Fibroblast of mammary gland (primary cell): ENCODE results near the gene CEP89.

Experiments
- DNase-seq: peaks from one replicate; pipeline ENCODE4 v3.0.0-alpha.2; 2010; ENCODE audit warnings: low read depth
- H3K4me3 ChIP-seq: 2 replicates; pipeline ENCODE4 v1.5.1; 2011; ENCODE audit warnings: low read depth, mild to moderate bottlenecking, low read length, moderate library complexity; ENCODE audit not compliant: control insufficient read depth
- TF ChIP-seq, protein P1 (sequence below): conservative IDR thresholded peaks from 2 replicates; pipeline ENCODE4 v1.5.1; 2011; ENCODE audit warnings: low read depth, low read length, inconsistent platforms; ENCODE audit not compliant: control insufficient read depth, insufficient read depth

Gene CEP89

DNA sequence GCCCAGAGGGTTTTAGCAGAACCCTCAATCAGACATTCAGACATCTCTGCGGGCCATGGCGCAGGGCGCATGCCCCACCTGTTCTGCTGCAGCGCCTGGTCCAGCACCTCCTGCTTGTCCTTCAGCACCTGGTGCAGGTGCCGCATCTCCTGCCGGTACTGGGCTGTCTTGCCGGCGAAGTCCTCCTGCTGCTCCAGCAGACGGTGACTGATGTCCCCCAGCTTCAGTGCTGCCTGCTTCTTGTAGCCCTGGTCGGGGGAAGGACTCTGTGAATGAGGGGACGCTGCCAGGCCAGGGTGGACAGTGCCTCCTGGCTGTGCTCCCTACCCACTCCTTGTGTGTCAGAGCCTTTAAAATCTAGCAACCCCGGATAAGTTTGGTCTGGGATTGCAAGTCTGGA is 90.0 kb downstream of the CEP89 start:
- DNase-seq: no peak
- TF ChIP-seq, protein P1, sequence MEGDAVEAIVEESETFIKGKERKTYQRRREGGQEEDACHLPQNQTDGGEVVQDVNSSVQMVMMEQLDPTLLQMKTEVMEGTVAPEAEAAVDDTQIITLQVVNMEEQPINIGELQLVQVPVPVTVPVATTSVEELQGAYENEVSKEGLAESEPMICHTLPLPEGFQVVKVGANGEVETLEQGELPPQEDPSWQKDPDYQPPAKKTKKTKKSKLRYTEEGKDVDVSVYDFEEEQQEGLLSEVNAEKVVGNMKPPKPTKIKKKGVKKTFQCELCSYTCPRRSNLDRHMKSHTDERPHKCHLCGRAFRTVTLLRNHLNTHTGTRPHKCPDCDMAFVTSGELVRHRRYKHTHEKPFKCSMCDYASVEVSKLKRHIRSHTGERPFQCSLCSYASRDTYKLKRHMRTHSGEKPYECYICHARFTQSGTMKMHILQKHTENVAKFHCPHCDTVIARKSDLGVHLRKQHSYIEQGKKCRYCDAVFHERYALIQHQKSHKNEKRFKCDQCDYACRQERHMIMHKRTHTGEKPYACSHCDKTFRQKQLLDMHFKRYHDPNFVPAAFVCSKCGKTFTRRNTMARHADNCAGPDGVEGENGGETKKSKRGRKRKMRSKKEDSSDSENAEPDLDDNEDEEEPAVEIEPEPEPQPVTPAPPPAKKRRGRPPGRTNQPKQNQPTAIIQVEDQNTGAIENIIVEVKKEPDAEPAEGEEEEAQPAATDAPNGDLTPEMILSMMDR: no peak
- H3K4me3 ChIP-seq: no peak overlapping the region

DNA sequence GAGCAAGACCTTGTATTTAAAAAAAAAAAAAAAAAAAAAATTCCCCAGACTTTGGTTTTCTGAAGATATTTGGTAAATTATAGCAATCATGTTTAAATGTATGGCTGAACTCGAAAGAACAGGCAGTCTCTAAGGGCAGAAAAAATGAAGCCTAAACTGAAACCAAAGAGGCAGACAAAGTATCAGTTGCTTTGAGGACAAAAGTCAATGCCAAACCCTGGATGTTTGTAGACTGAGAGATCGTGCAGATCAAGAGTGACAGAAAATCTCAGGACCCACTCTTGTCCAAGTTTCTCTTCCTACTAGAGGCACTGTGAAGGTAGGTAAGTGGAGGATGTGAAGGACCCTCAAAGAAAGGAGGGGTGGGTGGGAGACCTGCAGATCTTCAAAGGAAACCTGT is 91.1 kb downstream of the CEP89 start:
- TF ChIP-seq, protein P1: no peak
- no peak for DNase-seq
- no peak overlapping the region for H3K4me3 ChIP-seq

DNA sequence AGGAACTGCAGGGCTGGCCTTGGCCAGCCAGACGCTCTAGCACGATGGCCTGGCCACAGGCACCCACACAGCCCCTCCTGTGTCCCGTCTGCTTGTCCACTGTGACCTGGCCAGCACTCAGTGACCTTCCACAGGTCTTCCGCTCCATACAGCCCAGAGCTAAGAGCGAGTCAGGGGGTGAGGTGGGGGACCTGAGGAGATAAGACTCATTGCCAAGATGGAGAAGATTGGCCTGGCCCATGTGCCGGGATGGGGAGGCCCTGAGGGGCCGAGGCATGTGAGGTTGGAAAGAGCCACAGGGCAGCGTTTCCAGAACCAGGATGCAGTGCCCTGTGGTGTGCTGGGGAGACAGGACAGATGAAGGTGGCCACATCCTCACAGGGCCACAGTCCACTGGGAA is 92.0 kb downstream of the CEP89 start:
- DNase-seq: no peak
- no peak overlapping the region for H3K4me3 ChIP-seq
- TF ChIP-seq, protein P1: no peak

DNA sequence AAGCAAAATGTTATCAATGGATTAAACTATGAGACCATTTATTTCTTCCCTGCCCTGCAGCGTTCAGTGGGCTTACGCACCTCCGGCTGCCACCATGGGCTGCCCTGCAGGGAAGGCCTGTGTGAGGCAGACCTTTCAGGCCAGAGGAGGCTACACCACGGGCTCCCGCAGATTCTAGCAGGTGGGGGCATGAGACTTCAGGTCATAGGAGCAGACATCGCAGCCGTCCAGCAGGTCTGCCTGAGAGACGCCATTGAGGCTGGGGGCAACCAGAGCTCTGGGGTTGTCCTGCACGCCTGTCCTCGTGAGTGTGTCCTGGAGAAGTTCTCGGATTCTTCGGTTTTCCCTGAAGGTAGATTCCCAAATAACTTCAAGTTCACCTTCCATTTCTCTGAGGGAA is 92.8 kb downstream of the CEP89 start:
- TF ChIP-seq, protein P1: no peak
- no peak for DNase-seq
- no peak overlapping the region for H3K4me3 ChIP-seq

DNA sequence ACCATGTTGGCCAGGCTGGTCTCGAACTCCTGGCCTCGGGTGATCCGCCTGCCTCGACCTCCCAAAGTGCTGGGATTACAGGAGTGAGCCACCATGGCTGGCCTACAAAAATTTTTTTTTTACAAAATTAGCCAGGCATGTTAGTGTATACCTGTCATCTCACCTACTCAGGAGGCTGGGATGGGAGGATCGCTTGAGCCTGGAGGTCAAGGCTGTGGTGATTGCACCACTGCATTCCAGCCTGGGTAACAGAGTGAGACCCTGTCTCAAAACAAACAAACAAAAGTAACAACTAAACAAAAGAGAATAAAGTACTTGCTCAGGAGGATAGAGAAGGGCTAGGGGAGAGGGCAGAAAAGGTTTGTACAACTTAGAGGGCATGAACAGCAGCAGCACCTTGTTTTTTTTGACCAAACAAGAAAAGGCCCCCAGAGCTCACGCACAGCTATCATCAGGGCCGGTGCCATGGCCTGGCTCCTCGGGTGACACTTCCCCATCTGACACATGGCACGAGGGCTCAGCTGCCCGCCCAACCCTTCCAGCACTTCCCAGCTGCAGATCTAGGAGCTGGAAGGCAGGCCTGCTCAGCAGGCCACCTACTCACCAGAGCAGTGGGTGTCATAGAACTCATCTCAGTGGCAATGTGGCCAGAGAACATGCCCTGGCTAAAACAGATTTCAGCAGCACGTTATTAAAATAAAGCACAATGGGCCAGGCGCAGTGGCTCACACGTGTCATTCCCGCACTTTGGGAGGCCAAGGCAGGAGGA is 93.6 kb downstream of the CEP89 start:
- no peak overlapping the region for H3K4me3 ChIP-seq
- DNase-seq: no peak
- TF ChIP-seq, protein P1: no peak

DNA sequence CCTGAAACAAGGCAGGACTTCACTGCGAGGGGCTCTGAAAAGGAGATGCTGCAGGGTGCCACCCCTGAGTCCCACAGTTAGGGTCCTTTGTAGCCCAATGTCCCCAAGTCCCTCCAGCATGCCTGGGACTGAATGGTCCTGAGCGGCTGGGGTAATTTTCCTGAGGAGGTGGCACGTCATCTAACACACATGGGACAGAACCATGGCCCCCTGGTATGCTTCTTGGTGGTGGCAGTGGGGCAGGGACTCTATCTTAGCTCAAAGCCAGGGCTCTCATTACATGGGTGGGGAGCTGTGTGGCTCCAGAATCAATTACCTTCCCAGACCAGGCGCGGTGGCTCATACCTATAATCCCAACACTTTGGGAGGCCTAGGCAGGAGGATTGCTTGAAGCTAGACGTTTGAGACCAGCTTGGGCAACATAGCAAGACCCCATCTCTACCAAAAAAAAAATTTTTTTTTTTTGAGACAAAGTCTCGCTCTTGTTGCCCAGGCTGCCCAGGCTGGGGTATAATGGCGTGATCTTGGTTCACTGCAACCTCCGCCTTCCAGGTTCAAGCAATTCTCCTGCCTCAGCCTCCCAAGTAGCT is 94.3 kb downstream of the CEP89 start:
- no peak overlapping the region for H3K4me3 ChIP-seq
- TF ChIP-seq, protein P1: no peak
- no peak for DNase-seq

DNA sequence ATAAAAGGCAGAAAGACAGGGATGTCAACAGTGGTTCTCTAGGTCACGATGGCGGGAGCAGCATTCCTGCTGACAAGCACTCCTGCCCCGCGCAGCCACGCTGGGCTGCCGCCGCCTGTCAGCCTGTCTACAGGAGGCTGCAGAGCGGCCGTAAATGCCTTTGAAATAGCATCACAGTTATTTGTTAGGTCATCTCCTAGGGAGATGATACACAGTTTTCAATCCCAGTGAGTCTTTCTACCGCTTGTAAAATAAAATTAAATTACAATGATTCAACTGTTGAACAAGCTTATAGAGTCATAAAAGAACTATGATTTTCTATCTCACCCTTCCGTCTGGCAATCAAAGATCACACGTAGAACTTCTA is 94.9 kb downstream of the CEP89 start:
- peak; percentile 40 for DNase-seq
- TF ChIP-seq, protein P1: no peak
- no peak overlapping the region for H3K4me3 ChIP-seq
